Vagina (tissue), 2 donors: ENCODE results near the gene CHRNB4. TPM values are rescaled to one million over a fixed set of nuclear protein-coding genes. Genes with fewer than 3 reads are reported as not detected.
"Not testable (repeated sequence)": the region's sequence is repeated elsewhere in the genome, so short reads cannot be mapped to it uniquely, and the experiment has no call there.

Experiments used
- DNase-seq, 2 donors: peaks; one replicate each; pipeline ENCODE4 v3.0.0-alpha.2; 2017; ENCODE audit errors: extremely low spot score in 2 of 2
- H3K27ac ChIP-seq: fragments of 200-600 bp; sonication (generic); one replicate; pipeline ENCODE4 v1.5.1; 2019
- H3K27me3 ChIP-seq: fragments of 200-600 bp; sonication (generic); one replicate; pipeline ENCODE4 v1.5.1; 2019
- H3K36me3 ChIP-seq, 2 donors: fragments of 200-600 bp; sonication (generic); one replicate each; pipeline ENCODE4 v1.5.1; 2017 to 2019
- H3K4me1 ChIP-seq: fragments of 200-600 bp; sonication (generic); one replicate; pipeline ENCODE4 v1.5.1; 2019
- H3K4me3 ChIP-seq, 2 donors: fragments of 200-600 bp; sonication (generic); 1 replicate in 1 of 2; 2 replicates in 1 of 2; pipeline ENCODE4 v1.5.1; 2016 to 2019
- H3K9me3 ChIP-seq: fragments of 200-600 bp; sonication (generic); one replicate; pipeline ENCODE4 v1.5.1; 2019
- CTCF ChIP-seq, 3 experiments: fragments of 450-650 bp in 2 of 3; fragments of 200-600 bp in 1 of 3; sonication (generic) in 1 of 3; IDR thresholded peaks; one replicate each; pipeline ENCODE4 v1.5.1; 2017 to 2019; ENCODE audit warnings: antibody characterized with exemption in 3 of 3, mild to moderate bottlenecking in 2 of 3, moderate library complexity in 2 of 3
- POLR2A ChIP-seq, 2 donors: fragments of 450-650 bp; IDR thresholded peaks; one replicate each; pipeline ENCODE4 v1.6.1; 2017; ENCODE audit warnings: antibody characterized with exemption in 2 of 2, mild to moderate bottlenecking in 2 of 2, moderate library complexity in 2 of 2
- POLR2AphosphoS5 ChIP-seq, 2 donors: sonication (generic); formaldehyde crosslinking; IDR thresholded peaks; one replicate each; pipeline ENCODE4 v1.9.0; 2017; ENCODE audit warnings: antibody characterized with exemption in 2 of 2, mild to moderate bottlenecking in 2 of 2, low read depth in 1 of 2; ENCODE audit not compliant: insufficient read depth in 1 of 2
- intact Hi-C: fragments of 100-400 bp; cut with DNase I; formaldehyde crosslinking; loops from one replicate; pipeline ENCODE4 v1.15.1; 2023
- total RNA-seq: library from RNA; depleted of rRNA; stranded (reverse); fragments of >200 nt; gene quantifications from one replicate; pipeline ENCODE4 v1.2.3, GENCODE V29; 2016

CHRNB4 gene
- total RNA-seq, 1 donor from 2014 or later = 0.74 TPM

GRCh38 chr15:78614021-78614420 lies 27.0 kb downstream of the CHRNB4 start:
- intact Hi-C loops = no loop called here
- H3K4me1 ChIP-seq = no peaks in the 10 kb centered on the region
- H3K4me3 ChIP-seq = no peak overlapping the region
- no peak overlapping the region for H3K27ac ChIP-seq
- no peak for DNase-seq
- H3K9me3 ChIP-seq = no peaks in the 10 kb centered on the region
- H3K27me3 ChIP-seq = no peaks in the 10 kb centered on the region
- no peaks in the 10 kb centered on the region for H3K36me3 ChIP-seq
- no peak for TF ChIP-seq POLR2A (IDR thresholded peaks at IDR 0.05)
- TF ChIP-seq POLR2AphosphoS5 (IDR thresholded peaks at IDR 0.05; ENCODE audit: insufficient read depth in 1 of 2, low read depth in 1 of 2) = no peak
- no peak for TF ChIP-seq CTCF (IDR thresholded peaks at IDR 0.05)

- H3K36me3 ChIP-seq, intact Hi-C loops, H3K4me3 ChIP-seq, H3K27ac ChIP-seq, H3K27me3 ChIP-seq, DNase-seq, H3K9me3 ChIP-seq, H3K4me1 ChIP-seq: not testable (repeated sequence)
Measured at GRCh38 chr15:78609551-78609950, 31.5 kb downstream of the CHRNB4 start.

GRCh38 chr15:78605680-78606079 lies 35.3 kb downstream of the CHRNB4 start:
- H3K4me1 ChIP-seq = no peaks in the 10 kb centered on the region
- intact Hi-C loops = no loop called here
- no peak overlapping the region for H3K4me3 ChIP-seq
- no peak overlapping the region for H3K27ac ChIP-seq
- no peak for DNase-seq
- H3K36me3 ChIP-seq = no peaks in the 10 kb centered on the region
- TF ChIP-seq POLR2A (IDR thresholded peaks at IDR 0.05) (no peak), CTCF (IDR thresholded peaks at IDR 0.05) (no peak), POLR2AphosphoS5 (IDR thresholded peaks at IDR 0.05; ENCODE audit: insufficient read depth in 1 of 2, low read depth in 1 of 2) (no peak)
- H3K9me3 ChIP-seq = no peaks in the 10 kb centered on the region
- no peaks in the 10 kb centered on the region for H3K27me3 ChIP-seq

- no peaks in the 10 kb centered on the region for H3K4me1 ChIP-seq
- H3K27me3 ChIP-seq = no peaks in the 10 kb centered on the region
- no peak for DNase-seq
- TF ChIP-seq POLR2A (IDR thresholded peaks at IDR 0.05) = no peak
- TF ChIP-seq CTCF (IDR thresholded peaks at IDR 0.05) = no peak
- no peak for TF ChIP-seq POLR2AphosphoS5 (IDR thresholded peaks at IDR 0.05; ENCODE audit: insufficient read depth in 1 of 2, low read depth in 1 of 2)
- no peaks in the 10 kb centered on the region for H3K9me3 ChIP-seq
- intact Hi-C loops = no loop called here
- H3K4me3 ChIP-seq = no peak overlapping the region
- H3K36me3 ChIP-seq = no peaks in the 10 kb centered on the region
- H3K27ac ChIP-seq = no peak overlapping the region
Measured at GRCh38 chr15:78605201-78605600, 35.8 kb downstream of the CHRNB4 start.

GRCh38 chr15:78604420-78604819 lies 36.6 kb downstream of the CHRNB4 start:
- TF ChIP-seq POLR2AphosphoS5 (IDR thresholded peaks at IDR 0.05; ENCODE audit: insufficient read depth in 1 of 2, low read depth in 1 of 2) (no peak), POLR2A (IDR thresholded peaks at IDR 0.05) (no peak), CTCF (IDR thresholded peaks at IDR 0.05) (no peak)
- DNase-seq = no peak
- no peaks in the 10 kb centered on the region for H3K4me1 ChIP-seq
- H3K9me3 ChIP-seq = no peaks in the 10 kb centered on the region
- H3K36me3 ChIP-seq = no peaks in the 10 kb centered on the region
- no peak overlapping the region for H3K27ac ChIP-seq
- intact Hi-C loops = no loop called here
- no peak overlapping the region for H3K4me3 ChIP-seq
- no peaks in the 10 kb centered on the region for H3K27me3 ChIP-seq

- DNase-seq = no peak
- Histone ChIP-seq H3K4me1 (no peaks in the 10 kb centered on the region), H3K36me3 (no peaks in the 10 kb centered on the region), H3K9me3 (no peaks in the 10 kb centered on the region), H3K27ac (no peak overlapping the region), H3K27me3 (no peaks in the 10 kb centered on the region), H3K4me3 (no peak overlapping the region)
- no peak for TF ChIP-seq CTCF (IDR thresholded peaks at IDR 0.05)
- TF ChIP-seq POLR2AphosphoS5 (IDR thresholded peaks at IDR 0.05; ENCODE audit: insufficient read depth in 1 of 2, low read depth in 1 of 2) = no peak
- no peak for TF ChIP-seq POLR2A (IDR thresholded peaks at IDR 0.05)
- intact Hi-C loops = no loop called here
Measured at GRCh38 chr15:78603467-78603866, 37.5 kb downstream of the CHRNB4 start.
